AG09319 (cell line): Measurements from ENCODE around the gene POR.
A peak's percentile ranks its signal among the peaks of the same experiment; 100 is the strongest.

Source experiments
- DNase-seq: peaks from one replicate; pipeline ENCODE4 v3.0.0-alpha.2; 2010; ENCODE audit warnings: low read depth; ENCODE audit errors: extremely low read depth
- TF ChIP-seq, protein P1 (sequence below): IDR thresholded peaks from 2 replicates; pipeline ENCODE4 v1.5.1; 2011; ENCODE audit warnings: low read depth, mild to moderate bottlenecking, inconsistent platforms, low read length, moderate library complexity

POR gene

DNA sequence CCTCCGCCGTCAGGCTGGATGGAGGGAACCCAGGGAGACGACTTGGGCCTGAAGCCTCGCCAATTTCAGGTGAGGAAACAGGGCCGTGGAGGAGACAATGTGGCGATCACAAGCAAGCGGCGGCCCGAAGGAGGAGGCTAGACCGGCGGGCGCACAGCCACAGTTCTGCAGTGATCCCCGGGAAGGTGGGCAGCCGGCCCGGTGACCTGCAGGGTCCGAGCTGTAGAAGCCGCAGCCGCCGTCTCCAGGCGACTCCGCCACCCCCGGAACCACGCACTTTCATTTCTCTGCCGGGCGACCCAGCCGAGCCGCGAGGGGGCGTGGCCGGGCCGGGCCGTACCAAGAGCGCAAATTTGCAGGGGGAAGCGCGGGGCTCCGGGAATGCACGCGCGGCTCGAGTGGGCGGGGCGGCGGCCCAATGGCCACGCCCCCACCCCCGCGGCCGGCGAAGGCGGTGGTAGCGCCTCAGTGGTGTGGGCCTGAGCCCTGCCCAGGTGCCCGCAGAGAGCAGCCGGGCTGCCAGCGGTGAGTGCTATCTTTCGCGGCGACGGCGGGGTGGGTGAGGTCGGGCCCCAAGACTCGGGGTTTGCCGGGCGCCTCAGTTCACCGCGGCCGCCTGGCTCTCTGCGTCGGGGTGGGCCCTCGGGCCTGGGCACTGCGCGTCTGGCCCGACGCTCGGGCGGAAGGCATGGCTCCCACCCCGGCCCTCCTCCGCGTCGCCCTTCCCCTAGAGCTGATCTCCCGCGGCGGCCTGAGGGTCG, at the start of gene POR:
Gene POR, plus strand, starts transcription at position 501 of the 761 bp plus-strand sequence. CDS start 38,847 bp downstream, outside the sequence.
- TF ChIP-seq, protein P1, sequence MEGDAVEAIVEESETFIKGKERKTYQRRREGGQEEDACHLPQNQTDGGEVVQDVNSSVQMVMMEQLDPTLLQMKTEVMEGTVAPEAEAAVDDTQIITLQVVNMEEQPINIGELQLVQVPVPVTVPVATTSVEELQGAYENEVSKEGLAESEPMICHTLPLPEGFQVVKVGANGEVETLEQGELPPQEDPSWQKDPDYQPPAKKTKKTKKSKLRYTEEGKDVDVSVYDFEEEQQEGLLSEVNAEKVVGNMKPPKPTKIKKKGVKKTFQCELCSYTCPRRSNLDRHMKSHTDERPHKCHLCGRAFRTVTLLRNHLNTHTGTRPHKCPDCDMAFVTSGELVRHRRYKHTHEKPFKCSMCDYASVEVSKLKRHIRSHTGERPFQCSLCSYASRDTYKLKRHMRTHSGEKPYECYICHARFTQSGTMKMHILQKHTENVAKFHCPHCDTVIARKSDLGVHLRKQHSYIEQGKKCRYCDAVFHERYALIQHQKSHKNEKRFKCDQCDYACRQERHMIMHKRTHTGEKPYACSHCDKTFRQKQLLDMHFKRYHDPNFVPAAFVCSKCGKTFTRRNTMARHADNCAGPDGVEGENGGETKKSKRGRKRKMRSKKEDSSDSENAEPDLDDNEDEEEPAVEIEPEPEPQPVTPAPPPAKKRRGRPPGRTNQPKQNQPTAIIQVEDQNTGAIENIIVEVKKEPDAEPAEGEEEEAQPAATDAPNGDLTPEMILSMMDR = no peak; the same call in 1 of the 2 replicates
- peak; percentile 87 for DNase-seq

GRCh38 chr7:75866114-75866488, 48.9 kb upstream of the POR start:
- TF ChIP-seq, protein P1 = no peak
- no peak for DNase-seq

- TF ChIP-seq, protein P1 = peak; percentile 100
- DNase-seq = peak; percentile 25
Measured at GRCh38 chr7:75866489-75867389, 48.2 kb upstream of the POR start.

DNA sequence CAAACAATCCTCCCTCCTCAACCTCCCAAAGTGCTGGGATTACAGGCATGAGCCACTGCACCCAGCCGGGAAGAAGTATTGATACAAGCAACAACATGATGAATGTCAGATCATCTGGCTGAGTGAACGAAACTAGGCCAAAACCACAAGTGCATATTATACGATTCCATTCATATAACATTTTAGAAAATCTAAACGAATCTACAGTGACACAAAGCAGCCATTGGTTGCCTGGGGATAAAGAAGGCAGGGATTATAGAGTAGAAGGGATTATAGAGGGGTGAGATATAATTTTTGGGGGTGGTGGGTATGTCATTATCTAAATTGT, 47.6 kb upstream of the POR start:
- no peak for DNase-seq
- TF ChIP-seq, protein P1 = no peak

DNA sequence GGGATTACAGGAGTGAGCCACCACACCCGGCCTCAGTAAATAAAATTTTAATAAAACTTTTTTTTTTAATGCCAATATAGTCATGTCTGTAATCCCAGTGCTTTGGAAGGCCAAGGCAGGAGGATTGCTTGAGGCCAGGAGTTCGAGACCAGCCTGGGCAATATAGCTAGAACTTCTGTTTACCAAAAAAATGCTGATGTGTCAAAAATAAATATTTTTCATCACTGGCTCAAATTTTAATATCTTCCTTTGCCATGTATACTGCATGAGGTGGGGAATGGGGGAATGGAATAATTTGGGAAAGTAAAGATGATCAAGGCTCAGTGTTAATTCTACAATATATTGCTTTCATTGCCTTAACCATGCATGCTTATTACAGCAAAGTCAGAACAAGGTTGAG, 46.8 kb upstream of the POR start:
- DNase-seq = no peak
- TF ChIP-seq, protein P1 = no peak

GRCh38 chr7:75869776-75870379, 45.1 kb upstream of the POR start:
- TF ChIP-seq, protein P1 = no peak
- no peak for DNase-seq

DNA sequence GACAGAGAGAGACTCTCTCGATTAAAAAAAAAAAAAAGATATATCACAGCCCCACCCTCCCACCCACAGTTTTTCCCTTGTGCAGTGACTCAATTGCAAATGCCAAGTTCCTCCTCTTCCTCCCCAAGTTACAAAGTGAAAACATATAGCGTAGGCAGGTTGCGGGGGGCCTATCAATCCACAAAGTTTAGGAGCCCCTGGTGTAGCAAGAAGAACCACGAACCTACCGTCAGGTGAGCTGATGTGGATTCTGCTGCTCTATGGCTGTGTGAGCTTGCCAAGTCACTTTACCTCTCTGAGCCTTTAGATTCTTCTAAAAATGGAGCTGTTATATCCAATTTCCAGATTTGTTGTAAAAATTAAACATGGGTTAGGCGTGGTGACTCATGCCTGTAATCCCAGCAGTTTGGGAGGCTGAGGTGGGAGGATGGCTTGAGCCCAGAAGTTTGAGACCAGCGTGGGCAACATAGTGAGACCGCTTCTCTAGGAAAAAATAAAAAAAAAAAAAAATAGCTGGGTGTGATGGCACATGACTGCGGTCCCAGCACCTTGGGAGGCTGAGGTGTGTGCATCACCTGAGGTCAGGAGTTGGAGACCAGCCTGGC, 44.3 kb upstream of the POR start:
- no peak for DNase-seq
- TF ChIP-seq, protein P1 = no peak
